Mesothelial cell of epicardium (in vitro differentiated cells): Measurements from ENCODE around the gene CCNF. TPM values are rescaled to one million over a fixed set of nuclear protein-coding genes. Genes with fewer than 3 reads are reported as not detected.

ENCODE experiments used
- DNase-seq, 2 experiments: peaks; one replicate each; pipeline ENCODE4 v3.0.0; 2021; ENCODE audit warnings: low spot score in 2 of 2; ENCODE audit not compliant: unreplicated experiment in 2 of 2
- H3K27ac Mint-ChIP-seq: 2 replicates; pipeline ENCODE4 v1.8.0; 2021; ENCODE audit warnings: mixed read lengths
- H3K27me3 Mint-ChIP-seq: 2 replicates; pipeline ENCODE4 v1.8.0; 2021; ENCODE audit warnings: low read depth, mixed read lengths
- H3K36me3 Mint-ChIP-seq: 2 replicates; pipeline ENCODE4 v1.8.0; 2021; ENCODE audit warnings: mixed read lengths
- H3K4me1 Mint-ChIP-seq: 2 replicates; pipeline ENCODE4 v1.8.0; 2021; ENCODE audit warnings: mixed read lengths
- H3K4me3 Mint-ChIP-seq: 2 replicates; pipeline ENCODE4 v1.8.0; 2021; ENCODE audit warnings: mild to moderate bottlenecking, moderate library complexity, mixed read lengths
- H3K9me3 Mint-ChIP-seq: 2 replicates; pipeline ENCODE4 v1.8.0; 2021; ENCODE audit warnings: mixed read lengths
- CTCF ChIP-seq: fragments of 200-600 bp; sonication (generic); IDR thresholded peaks from one replicate; pipeline ENCODE4 v1.5.0; 2021; ENCODE audit warnings: antibody characterized with exemption; ENCODE audit not compliant: unreplicated experiment
- total RNA-seq: library from RNA; stranded (reverse); gene quantifications from 3 replicates; pipeline ENCODE4 v1.2.1, GENCODE V29; 2021

Gene CCNF
- total RNA-seq, 1 donor from 2014 or later = 17.4 TPM

GRCh38 chr16:2484898-2485508, 55.8 kb downstream of the CCNF start:
- no peaks in the 10 kb centered on the region for H3K27me3 Mint-ChIP-seq
- no peak for TF ChIP-seq CTCF
- DNase-seq = no peak
- no peaks in the 10 kb centered on the region for H3K36me3 Mint-ChIP-seq
- peaks cover 26% of the 10 kb centered on the region for H3K4me1 Mint-ChIP-seq
- H3K9me3 Mint-ChIP-seq = no peaks in the 10 kb centered on the region
- H3K27ac Mint-ChIP-seq = no peak overlapping the region
- H3K4me3 Mint-ChIP-seq = no peak overlapping the region

- Mint-ChIP-seq H3K4me3 (no peak overlapping the region), H3K36me3 (no peaks in the 10 kb centered on the region), H3K9me3 (no peaks in the 10 kb centered on the region), H3K27ac (no peak overlapping the region), H3K27me3 (no peaks in the 10 kb centered on the region), H3K4me1 (peaks cover 26% of the 10 kb centered on the region)
- no peak for DNase-seq
- TF ChIP-seq CTCF = no peak
Measured at GRCh38 chr16:2485811-2486507, 56.7 kb downstream of the CCNF start.

- no peaks in the 10 kb centered on the region for H3K27me3 Mint-ChIP-seq
- no peaks in the 10 kb centered on the region for H3K9me3 Mint-ChIP-seq
- no peak for DNase-seq
- H3K27ac Mint-ChIP-seq = peak overlapping the region; percentile 23
- peaks cover 26% of the 10 kb centered on the region for H3K4me1 Mint-ChIP-seq
- H3K4me3 Mint-ChIP-seq = no peak overlapping the region
- no peaks in the 10 kb centered on the region for H3K36me3 Mint-ChIP-seq
- no peak for TF ChIP-seq CTCF
Measured at GRCh38 chr16:2486645-2487516, 57.6 kb downstream of the CCNF start.

GRCh38 chr16:2487517-2487842, 58.2 kb downstream of the CCNF start:
- no peaks in the 10 kb centered on the region for H3K9me3 Mint-ChIP-seq
- H3K4me3 Mint-ChIP-seq = no peak overlapping the region
- no peaks in the 10 kb centered on the region for H3K27me3 Mint-ChIP-seq
- TF ChIP-seq CTCF = no peak
- H3K36me3 Mint-ChIP-seq = no peaks in the 10 kb centered on the region
- no peak for DNase-seq
- H3K27ac Mint-ChIP-seq = peak overlapping the region; percentile 23
- H3K4me1 Mint-ChIP-seq = peaks cover 26% of the 10 kb centered on the region

GRCh38 chr16:2487903-2488531, 58.8 kb downstream of the CCNF start:
- Mint-ChIP-seq H3K9me3 (no peaks in the 10 kb centered on the region), H3K27ac (no peak overlapping the region), H3K4me3 (no peak overlapping the region), H3K36me3 (no peaks in the 10 kb centered on the region), H3K4me1 (peaks cover 21% of the 10 kb centered on the region), H3K27me3 (no peaks in the 10 kb centered on the region)
- DNase-seq = no peak
- no peak for TF ChIP-seq CTCF
